Medulla oblongata (tissue), 1 donor: ENCODE measurements around the gene KIFC3.
"Not testable (repeated sequence)": the region's sequence is repeated elsewhere in the genome, so short reads cannot be mapped to it uniquely, and the experiment has no call there.

ENCODE experiments used
- DNase-seq: peaks from one replicate; pipeline ENCODE4 v3.0.0-alpha.2; 2015; ENCODE audit errors: extremely low spot score

The KIFC3 gene

GRCh38 chr16:57753448-57754353 is 48.6 kb downstream of the KIFC3 start:
- DNase-seq = no peak

GRCh38 chr16:57752581-57753447 is 49.5 kb downstream of the KIFC3 start:
- DNase-seq = no peak

GRCh38 chr16:57752203-57752580 is 50.1 kb downstream of the KIFC3 start:
- DNase-seq = no peak

- DNase-seq = no peak
These were observed 50.6 kb downstream of the KIFC3 start for GRCh38 chr16:57751539-57752202.

- no peak for DNase-seq
These were observed 51.3 kb downstream of the KIFC3 start for GRCh38 chr16:57750796-57751538.

- DNase-seq = no peak
These were observed 52.3 kb downstream of the KIFC3 start for GRCh38 chr16:57749856-57750452.

- no peak for DNase-seq
These were observed 53.1 kb downstream of the KIFC3 start for GRCh38 chr16:57749101-57749692.

GRCh38 chr16:57748596-57748995 is 53.7 kb downstream of the KIFC3 start:
- DNase-seq = no peak

GRCh38 chr16:57747996-57748395 is 54.3 kb downstream of the KIFC3 start:
- no peak for DNase-seq

- no peak for DNase-seq
These were observed 54.8 kb downstream of the KIFC3 start for GRCh38 chr16:57747496-57747895.

- DNase-seq = no peak
These were observed 55.2 kb downstream of the KIFC3 start for GRCh38 chr16:57747091-57747490.

GRCh38 chr16:57746316-57746715 is 56.0 kb downstream of the KIFC3 start:
- DNase-seq = not testable (repeated sequence)

- DNase-seq = no peak
These were observed 56.5 kb downstream of the KIFC3 start for GRCh38 chr16:57745768-57746167.

GRCh38 chr16:57744642-57744903 is 57.7 kb downstream of the KIFC3 start:
- DNase-seq = no peak

GRCh38 chr16:57743886-57744641 is 58.2 kb downstream of the KIFC3 start:
- DNase-seq = no peak

GRCh38 chr16:57743458-57743857 is 58.8 kb downstream of the KIFC3 start:
- no peak for DNase-seq

GRCh38 chr16:57742543-57742942 is 59.7 kb downstream of the KIFC3 start:
- no peak for DNase-seq

GRCh38 chr16:57741660-57742191 is 60.6 kb downstream of the KIFC3 start:
- no peak for DNase-seq

- DNase-seq = no peak
These were observed 61.7 kb downstream of the KIFC3 start for GRCh38 chr16:57740423-57741071.
